Upper lobe of left lung (tissue), 6 donors: ENCODE measurements around the gene MRPS34. TPM values are rescaled to one million over a fixed set of nuclear protein-coding genes. Genes with fewer than 3 reads are reported as not detected.

ENCODE experiments used
- ATAC-seq, 2 donors: fragments of 200-7000 bp; cut with Tn5 transposase; one replicate each; pipeline ENCODE4 v1.9.1; 2022; ENCODE audit warnings: mild to moderate bottlenecking in 2 of 2, moderate library complexity in 2 of 2; ENCODE audit not compliant: low FRiP score in 2 of 2
- DNase-seq, 2 donors: peaks; one replicate each; pipeline ENCODE4 v3.0.0-alpha.2; 2019 to 2020
- H3K27ac ChIP-seq, 4 donors: fragments of 200-600 bp; sonication (generic); one replicate each; pipeline ENCODE4 v1.5.1; 2016 to 2019
- H3K27me3 ChIP-seq, 4 donors: fragments of 200-600 bp; sonication (generic); one replicate each; pipeline ENCODE4 v1.5.1; 2017 to 2019
- H3K36me3 ChIP-seq, 4 donors: fragments of 200-600 bp; sonication (generic); one replicate each; pipeline ENCODE4 v1.5.1; 2016 to 2019
- H3K4me1 ChIP-seq, 4 donors: fragments of 200-600 bp; sonication (generic); one replicate each; pipeline ENCODE4 v1.5.1; 2018 to 2019
- H3K4me3 ChIP-seq, 4 donors: fragments of 200-600 bp; sonication (generic); one replicate each; pipeline ENCODE4 v1.5.1; 2017 to 2019; ENCODE audit warnings: mild to moderate bottlenecking in 2 of 4, moderate library complexity in 1 of 4
- H3K9me3 ChIP-seq, 4 donors: fragments of 200-600 bp; sonication (generic); one replicate each; pipeline ENCODE4 v1.5.1; 2018 to 2019
- EP300 ChIP-seq, 4 donors: sonication (generic); formaldehyde crosslinking; IDR thresholded peaks; one replicate each; pipeline ENCODE4 v1.5.1; 2017; ENCODE audit warnings: antibody characterized with exemption in 4 of 4, control low read depth in 2 of 4
- POLR2A ChIP-seq, 4 donors: fragments of 450-650 bp; IDR thresholded peaks; one replicate each; pipeline ENCODE4 v1.5.1; 2016 to 2017; ENCODE audit warnings: antibody characterized with exemption in 4 of 4, mild to moderate bottlenecking in 2 of 4
- POLR2AphosphoS5 ChIP-seq, 2 donors: sonication (generic); formaldehyde crosslinking; IDR thresholded peaks; one replicate each; pipeline ENCODE4 v1.5.1; 2017; ENCODE audit warnings: antibody characterized with exemption in 2 of 2
- WGBS, 2 donors: methylation state at CpG; one replicate each; pipeline ENCODE4 v1.1.5; 2017 to 2018; 5-methylcytosine and 5-hydroxymethylcytosine counted together
- total RNA-seq, 6 donors: library from RNA; depleted of rRNA in 4 of 6; stranded (reverse); fragments of >200 nt in 4 of 6; gene quantifications; one replicate each; pipeline versions ENCODE4 v1.1.0 to v1.2.1, GENCODE V29; 2016 to 2021
- TF ChIP-seq, protein P1 (sequence below), 6 experiments: fragments of 450-650 bp in 4 of 6; fragments of 200-600 bp in 2 of 6; sonication (generic) in 2 of 6; IDR thresholded peaks; one replicate each; pipeline ENCODE4 v1.5.1; 2016 to 2019; ENCODE audit warnings: antibody characterized with exemption in 6 of 6
- donor health status: DM: no; HTN: no; CAD: no; lungs with moderate emphysema.
- donor health status: DM: no; HTN: yes; CAD: no; lungs with severe emphysema.

Gene MRPS34
- total RNA-seq, 6 donors from 2014 or later: 49.2 to 91.7 (median 69.8) TPM

DNA sequence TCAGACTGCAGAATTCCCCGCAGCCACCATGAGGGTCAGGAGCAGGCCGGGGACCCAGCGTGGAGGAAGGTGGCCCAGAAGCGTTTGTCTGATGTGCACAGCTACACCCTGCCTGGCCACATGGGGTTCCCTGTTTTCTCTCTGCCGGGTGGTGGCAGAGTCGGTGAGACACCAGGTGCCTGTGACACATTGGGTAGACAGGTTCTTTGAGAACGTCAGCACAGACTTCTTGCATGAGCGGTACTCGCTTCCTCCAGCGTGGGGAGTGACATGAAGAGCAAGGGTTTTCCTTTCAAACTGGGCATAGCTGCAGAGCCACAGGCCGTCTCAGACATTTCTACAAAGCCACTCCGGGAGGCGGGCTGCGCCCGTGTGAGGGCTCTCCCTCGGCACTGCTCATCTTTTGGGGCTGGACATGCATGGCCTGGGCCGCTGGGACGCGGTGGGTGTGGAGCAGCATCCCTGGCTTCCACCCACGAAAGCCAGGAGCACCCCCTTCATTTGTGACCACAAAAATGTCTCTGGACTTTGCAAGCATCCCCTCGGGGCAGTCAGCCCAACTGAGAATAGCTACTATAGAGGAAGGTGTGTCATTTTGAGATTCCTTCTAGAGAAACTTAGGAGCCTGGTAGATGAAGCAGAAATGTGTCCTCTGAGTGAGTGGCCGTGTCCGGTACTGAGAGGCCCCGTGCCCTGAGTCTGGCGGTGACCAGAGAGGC lies 27.6 kb downstream of the MRPS34 start:
- peak in 1 of 2 donors; percentile 71 for DNase-seq
- peaks cover 11 to 92% (median 77%) of the 10 kb centered on the region in 4 donors for H3K36me3 ChIP-seq
- H3K27me3 ChIP-seq: no peaks in the 10 kb centered on the region
- WGBS, 2 donors: 86 to 95% methylated on average over 9 to 25 of the region's 25 CpGs
- H3K4me1 ChIP-seq: no peaks in the 10 kb centered on the region
- ATAC-seq: peak in 1 of 2 donors; percentile 5
- no peak for TF ChIP-seq POLR2AphosphoS5 (IDR thresholded peaks at IDR 0.05)
- TF ChIP-seq, protein P1, sequence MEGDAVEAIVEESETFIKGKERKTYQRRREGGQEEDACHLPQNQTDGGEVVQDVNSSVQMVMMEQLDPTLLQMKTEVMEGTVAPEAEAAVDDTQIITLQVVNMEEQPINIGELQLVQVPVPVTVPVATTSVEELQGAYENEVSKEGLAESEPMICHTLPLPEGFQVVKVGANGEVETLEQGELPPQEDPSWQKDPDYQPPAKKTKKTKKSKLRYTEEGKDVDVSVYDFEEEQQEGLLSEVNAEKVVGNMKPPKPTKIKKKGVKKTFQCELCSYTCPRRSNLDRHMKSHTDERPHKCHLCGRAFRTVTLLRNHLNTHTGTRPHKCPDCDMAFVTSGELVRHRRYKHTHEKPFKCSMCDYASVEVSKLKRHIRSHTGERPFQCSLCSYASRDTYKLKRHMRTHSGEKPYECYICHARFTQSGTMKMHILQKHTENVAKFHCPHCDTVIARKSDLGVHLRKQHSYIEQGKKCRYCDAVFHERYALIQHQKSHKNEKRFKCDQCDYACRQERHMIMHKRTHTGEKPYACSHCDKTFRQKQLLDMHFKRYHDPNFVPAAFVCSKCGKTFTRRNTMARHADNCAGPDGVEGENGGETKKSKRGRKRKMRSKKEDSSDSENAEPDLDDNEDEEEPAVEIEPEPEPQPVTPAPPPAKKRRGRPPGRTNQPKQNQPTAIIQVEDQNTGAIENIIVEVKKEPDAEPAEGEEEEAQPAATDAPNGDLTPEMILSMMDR (IDR thresholded peaks at IDR 0.05): no peak
- TF ChIP-seq EP300 (IDR thresholded peaks at IDR 0.05): no peak
- no peak for TF ChIP-seq POLR2A (IDR thresholded peaks at IDR 0.05)
- no peaks in the 10 kb centered on the region for H3K9me3 ChIP-seq
- H3K4me3 ChIP-seq: no peak overlapping the region
- H3K27ac ChIP-seq: no peak overlapping the region

DNA sequence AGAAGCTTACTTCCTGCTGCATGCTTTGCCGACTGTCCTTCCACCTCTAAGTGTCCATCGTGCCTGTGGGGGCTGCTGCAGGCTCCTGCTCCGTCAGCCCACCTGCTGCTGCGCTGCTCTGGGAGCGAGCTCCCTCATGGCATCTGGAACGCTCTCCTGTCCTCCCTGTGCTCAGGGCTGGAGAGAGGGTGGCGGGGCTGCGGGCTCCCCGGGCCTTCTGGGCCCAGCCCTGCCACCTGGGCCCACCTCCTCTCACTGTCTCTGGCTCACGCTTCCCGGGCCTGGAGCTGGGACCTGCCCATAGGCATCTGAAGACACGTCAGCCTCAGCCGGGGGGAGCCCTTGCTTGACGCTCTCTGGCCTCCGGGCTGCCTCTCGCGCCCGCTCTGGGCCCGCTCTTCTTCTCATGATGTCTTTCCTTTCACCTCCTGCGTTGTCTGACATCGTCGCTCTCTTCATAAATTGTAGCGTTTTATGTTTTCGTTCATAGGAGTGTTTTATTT lies 28.5 kb downstream of the MRPS34 start:
- DNase-seq: peak in 1 of 2 donors; percentile 60

DNA sequence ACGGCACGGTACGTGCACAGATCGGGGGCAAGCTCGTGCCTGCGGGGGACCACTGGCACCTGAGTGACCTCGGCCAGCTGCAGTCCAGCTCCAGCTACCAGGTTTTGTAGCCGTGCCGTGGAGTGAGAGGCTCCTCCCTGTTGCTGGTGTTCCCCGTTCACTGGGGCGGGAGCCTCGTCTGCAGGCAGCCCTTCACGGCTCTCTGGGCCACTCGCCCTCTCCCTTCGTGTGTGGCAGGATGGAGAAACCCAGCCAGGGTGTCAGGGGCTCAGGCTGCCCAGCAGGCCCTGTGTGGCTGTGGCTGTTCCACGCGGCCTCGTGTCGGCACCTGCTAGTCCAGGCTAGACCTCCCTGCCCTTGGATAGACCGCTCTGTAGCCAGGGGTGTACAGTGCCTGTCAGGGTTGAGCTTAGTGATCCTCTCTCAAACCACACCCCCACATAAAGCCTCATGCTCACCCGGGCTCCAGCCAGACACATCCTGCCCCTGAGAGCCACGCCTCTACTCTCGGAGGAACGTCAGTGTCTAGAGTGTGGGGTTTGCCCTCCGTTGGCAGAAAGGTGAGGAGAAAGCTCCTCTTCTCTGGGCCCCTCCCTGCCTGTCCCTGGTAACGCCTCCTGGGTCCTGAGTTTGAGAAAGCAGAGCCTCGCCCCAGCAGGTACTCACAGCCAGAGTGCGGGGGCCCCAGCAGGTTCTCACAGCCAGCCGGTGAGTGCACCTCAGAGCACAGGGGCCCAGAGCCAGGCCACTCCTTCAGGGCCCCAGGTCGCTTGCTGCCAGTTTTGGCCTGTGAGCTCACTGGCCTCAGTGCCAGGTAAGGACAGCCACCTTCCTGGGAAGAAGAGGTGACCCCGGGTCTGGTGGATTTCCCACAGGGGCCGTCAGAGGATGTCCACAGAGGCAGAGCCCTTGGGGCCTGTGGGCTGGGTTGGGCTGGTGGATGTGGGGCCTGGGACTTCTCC lies 29.3 kb downstream of the MRPS34 start:
- Histone ChIP-seq H3K4me3 (no peak overlapping the region), H3K27ac (no peak overlapping the region), H3K27me3 (no peaks in the 10 kb centered on the region), H3K9me3 (no peaks in the 10 kb centered on the region), H3K4me1 (no peaks in the 10 kb centered on the region), H3K36me3 (peaks cover 6 to 77% (median 65%) of the 10 kb centered on the region in 4 donors)
- WGBS, 2 donors: 92 to 97% methylated on average over 18 to 28 of the region's 32 CpGs
- TF ChIP-seq EP300 (IDR thresholded peaks at IDR 0.05): no peak
- TF ChIP-seq POLR2AphosphoS5 (IDR thresholded peaks at IDR 0.05): no peak
- TF ChIP-seq, protein P1 (IDR thresholded peaks at IDR 0.05): no peak
- TF ChIP-seq POLR2A (IDR thresholded peaks at IDR 0.05): no peak
- peak in 1 of 2 donors; percentile 71 for DNase-seq
- no peak for ATAC-seq

More for the DNA sequence above, 28.5 kb downstream of the MRPS34 start:
- Histone ChIP-seq H3K27ac (no peak overlapping the region), H3K9me3 (no peaks in the 10 kb centered on the region), H3K27me3 (no peaks in the 10 kb centered on the region), H3K36me3 (peaks cover 9 to 84% (median 73%) of the 10 kb centered on the region in 4 donors), H3K4me1 (no peaks in the 10 kb centered on the region), H3K4me3 (no peak overlapping the region)
- WGBS, 2 donors: 94% methylated on average over 17 to 24 of the region's 24 CpGs
- no peak for ATAC-seq
- TF ChIP-seq POLR2A (IDR thresholded peaks at IDR 0.05) (no peak), EP300 (IDR thresholded peaks at IDR 0.05) (no peak), POLR2AphosphoS5 (IDR thresholded peaks at IDR 0.05) (no peak)
- TF ChIP-seq, protein P1 (IDR thresholded peaks at IDR 0.05): no peak

DNA sequence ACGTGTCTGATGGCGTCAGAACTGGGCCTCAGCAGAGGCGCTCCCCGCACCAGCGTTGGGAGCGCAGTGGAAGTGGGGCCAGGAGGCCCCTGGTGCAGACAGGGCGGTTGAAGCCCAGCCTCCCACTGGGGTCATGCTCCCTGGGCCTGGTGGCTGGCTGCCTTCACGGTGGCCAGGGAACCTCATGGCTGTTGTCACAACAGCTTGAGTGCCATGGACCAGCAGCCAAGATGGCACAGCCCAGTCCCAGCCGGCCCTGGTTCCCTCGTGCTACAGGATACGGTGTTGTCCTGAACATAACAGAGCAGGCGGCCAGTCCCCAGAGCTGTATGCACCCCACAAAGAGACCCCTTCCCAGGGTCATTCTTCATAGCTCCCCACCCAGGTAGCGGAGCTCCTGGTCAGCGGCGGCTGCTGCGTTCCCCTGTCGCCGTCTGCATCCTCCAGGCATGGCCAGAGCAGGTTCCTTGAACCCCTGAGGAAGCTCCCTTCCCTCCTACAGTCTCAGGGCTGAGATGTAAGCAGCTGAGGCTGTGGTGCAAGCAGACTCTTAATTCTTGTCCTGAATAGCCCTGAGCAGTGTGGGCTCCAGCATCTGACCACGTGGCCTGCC lies 31.3 kb downstream of the MRPS34 start:
- no peak overlapping the region for H3K4me3 ChIP-seq
- DNase-seq (peak in 1 of 2 donors; percentile 59), ATAC-seq (no peak)
- no peaks in the 10 kb centered on the region for H3K9me3 ChIP-seq
- no peak overlapping the region for H3K27ac ChIP-seq
- TF ChIP-seq EP300 (IDR thresholded peaks at IDR 0.05) (no peak), POLR2AphosphoS5 (IDR thresholded peaks at IDR 0.05) (no peak), POLR2A (IDR thresholded peaks at IDR 0.05) (no peak)
- TF ChIP-seq, protein P1 (IDR thresholded peaks at IDR 0.05): no peak
- no peaks in the 10 kb centered on the region for H3K4me1 ChIP-seq
- 80 to 94% methylated on average over 1 to 19 of the region's 19 CpGs for WGBS, 2 donors
- H3K36me3 ChIP-seq: peaks cover 0 to 57% (median 45%) of the 10 kb centered on the region in 4 donors
- no peaks in the 10 kb centered on the region for H3K27me3 ChIP-seq
